H9 (cell line): ENCODE data around the gene AFMID. TPM values are rescaled to one million over a fixed set of nuclear protein-coding genes. Genes with fewer than 3 reads are reported as not detected.

Experiments
- DNase-seq: peaks from one replicate; pipeline ENCODE4 v3.0.0-alpha.2; 2017
- H2AFZ ChIP-seq: one replicate; pipeline ENCODE4 v1.6.1; 2013; ENCODE audit warnings: mild to moderate bottlenecking, low read length, control low read depth, moderate library complexity
- H2AK5ac ChIP-seq: 2 replicates; pipeline ENCODE4 v1.6.1; 2013; ENCODE audit warnings: low read length, control low read depth, mixed read lengths; ENCODE audit not compliant: insufficient read length
- H2BK120ac ChIP-seq: one replicate; pipeline ENCODE4 v1.6.1; 2013; ENCODE audit warnings: low read depth, mild to moderate bottlenecking, low read length, control low read depth, inconsistent platforms; ENCODE audit not compliant: poor library complexity, severe bottlenecking
- H2BK12ac ChIP-seq: 2 replicates; pipeline ENCODE4 v1.6.1; 2013; ENCODE audit warnings: low read length, control low read depth, mixed read lengths, low read depth; ENCODE audit not compliant: insufficient read length
- H2BK15ac ChIP-seq: 2 replicates; pipeline ENCODE4 v1.6.1; 2013; ENCODE audit warnings: low read depth, low read length, control low read depth
- H2BK20ac ChIP-seq: one replicate; pipeline ENCODE4 v1.6.1; 2013; ENCODE audit warnings: low read depth, mild to moderate bottlenecking, low read length, control low read depth, inconsistent platforms; ENCODE audit not compliant: poor library complexity, severe bottlenecking
- H2BK5ac ChIP-seq: 2 replicates; pipeline ENCODE4 v1.6.1; 2013; ENCODE audit warnings: low read length, control low read depth, mixed read lengths; ENCODE audit not compliant: insufficient read length
- H3K14ac ChIP-seq: 2 replicates; pipeline ENCODE4 v1.6.1; 2013; ENCODE audit warnings: low read length, control low read depth; ENCODE audit not compliant: insufficient read depth
- H3K18ac ChIP-seq: 2 replicates; pipeline ENCODE4 v1.6.1; 2013; ENCODE audit warnings: low read depth, mild to moderate bottlenecking, mixed read lengths, low read length, control low read depth; ENCODE audit not compliant: insufficient read length
- H3K23ac ChIP-seq: 2 replicates; pipeline ENCODE4 v1.6.1; 2013; ENCODE audit warnings: low read length, control low read depth, mixed read lengths, low read depth; ENCODE audit not compliant: insufficient read length
- H3K23me2 ChIP-seq: 2 replicates; pipeline ENCODE4 v1.6.1; 2013; ENCODE audit warnings: low read depth, mild to moderate bottlenecking, mixed read lengths, low read length, control low read depth; ENCODE audit not compliant: insufficient read length, poor library complexity, severe bottlenecking
- H3K27ac ChIP-seq: 2 replicates; pipeline ENCODE4 v1.5.1; 2013; ENCODE audit warnings: low read length, control low read depth, mixed read lengths, low read depth; ENCODE audit not compliant: insufficient read length
- H3K27me3 ChIP-seq: 2 replicates; pipeline ENCODE4 v1.6.1; 2013; ENCODE audit warnings: low read length, control low read depth, inconsistent platforms; ENCODE audit not compliant: insufficient read depth
- H3K4ac ChIP-seq: 2 replicates; pipeline ENCODE4 v1.6.1; 2013; ENCODE audit warnings: low read depth, mild to moderate bottlenecking, control low read depth, inconsistent platforms, low read length, moderate library complexity
- H3K4me1 ChIP-seq: 2 replicates; pipeline ENCODE4 v1.6.1; 2013; ENCODE audit warnings: low read length, control low read depth, inconsistent platforms; ENCODE audit not compliant: insufficient read depth
- H3K4me2 ChIP-seq: 2 replicates; pipeline ENCODE4 v1.6.1; 2013; ENCODE audit warnings: low read length, control low read depth, mixed read lengths; ENCODE audit not compliant: insufficient read length, insufficient read depth
- H3K56ac ChIP-seq: 2 replicates; pipeline ENCODE4 v1.6.1; 2013; ENCODE audit warnings: low read depth, mild to moderate bottlenecking, mixed read lengths, low read length, control low read depth; ENCODE audit not compliant: insufficient read length
- H3K79me1 ChIP-seq: 2 replicates; pipeline ENCODE4 v1.6.1; 2013; ENCODE audit warnings: low read depth, mild to moderate bottlenecking, moderate library complexity, low read length, control low read depth, inconsistent platforms; ENCODE audit not compliant: insufficient read depth, poor library complexity, severe bottlenecking
- H3K79me2 ChIP-seq: 2 replicates; pipeline ENCODE4 v1.6.1; 2013; ENCODE audit warnings: low read length, control low read depth, inconsistent platforms; ENCODE audit not compliant: insufficient read depth
- H3K9ac ChIP-seq: 2 replicates; pipeline ENCODE4 v1.6.1; 2013; ENCODE audit warnings: low read length, control low read depth, mixed read lengths; ENCODE audit not compliant: insufficient read length; ENCODE audit errors: extremely low read depth
- H3K9me3 ChIP-seq: one replicate; pipeline ENCODE4 v1.6.1; 2013; ENCODE audit warnings: low read depth, low read length, inconsistent platforms; ENCODE audit not compliant: control insufficient read depth
- H3T11ph ChIP-seq: one replicate; pipeline ENCODE4 v1.6.1; 2013; ENCODE audit warnings: mild to moderate bottlenecking, low read length, control low read depth, inconsistent platforms
- H4K20me1 ChIP-seq: one replicate; pipeline ENCODE4 v1.6.1; 2013; ENCODE audit not compliant: control insufficient read depth, insufficient read length, insufficient read depth
- H4K5ac ChIP-seq: 2 replicates; pipeline ENCODE4 v1.6.1; 2013; ENCODE audit warnings: low read depth, mild to moderate bottlenecking, mixed read lengths, low read length, control low read depth; ENCODE audit not compliant: insufficient read length
- H4K8ac ChIP-seq: replicated peaks from 2 replicates; pipeline ENCODE4 v1.6.1; 2013; ENCODE audit warnings: low read length, control low read depth, mixed read lengths, low read depth; ENCODE audit not compliant: insufficient read length
- H4K91ac ChIP-seq: 2 replicates; pipeline ENCODE4 v1.6.1; 2013; ENCODE audit warnings: low read depth, mild to moderate bottlenecking, moderate library complexity, mixed read lengths, low read length, control low read depth; ENCODE audit not compliant: insufficient read length
- H3K27ac Mint-ChIP-seq, 3 experiments: 2 replicates in 2 of 3; 3 replicates in 1 of 3; pipeline ENCODE4 v1.8.0; 2020 to 2021; ENCODE audit warnings: mixed read lengths in 3 of 3, mild to moderate bottlenecking in 1 of 3, moderate library complexity in 1 of 3
- H3K27me3 Mint-ChIP-seq: 2 replicates; pipeline ENCODE4 v1.8.0; 2021; ENCODE audit warnings: low read depth, mild to moderate bottlenecking, moderate library complexity, mixed read lengths
- H3K36me3 Mint-ChIP-seq, 3 experiments: 2 replicates in 2 of 3; 3 replicates in 1 of 3; pipeline ENCODE4 v1.8.0; 2020 to 2021; ENCODE audit warnings: low read depth in 3 of 3, mixed read lengths in 3 of 3; ENCODE audit not compliant: insufficient read depth in 1 of 3
- H3K4me1 Mint-ChIP-seq, 2 experiments: 2 replicates each; pipeline ENCODE4 v1.8.0; 2020; ENCODE audit warnings: mixed read lengths in 2 of 2
- H3K4me3 Mint-ChIP-seq, 2 experiments: 2 replicates in 1 of 2; 3 replicates in 1 of 2; pipeline ENCODE4 v1.8.0; 2020 to 2021; ENCODE audit warnings: mild to moderate bottlenecking in 2 of 2, mixed read lengths in 2 of 2, moderate library complexity in 1 of 2
- H3K9me3 Mint-ChIP-seq, 2 experiments: 2 replicates in 1 of 2; 3 replicates in 1 of 2; pipeline ENCODE4 v1.8.0; 2020; ENCODE audit warnings: mild to moderate bottlenecking in 2 of 2, mixed read lengths in 2 of 2, moderate library complexity in 1 of 2
- CTCF ChIP-seq: fragments of 200-600 bp; sonication (generic); conservative IDR thresholded peaks from 3 replicates; pipeline ENCODE4 v1.8.0; 2021; ENCODE audit warnings: antibody characterized with exemption, mild to moderate bottlenecking
- WGBS: extraction: QIAGEN DNeasy Blood & Tissue Kit; methylation state at CpG from one replicate; pipeline ENCODE4 v1.1.7; 2013; ENCODE audit warnings: missing lambda C conversion rate, low lambda C conversion rate, mixed read lengths; ENCODE audit not compliant: insufficient read length; ENCODE audit errors: extremely low coverage; 5-methylcytosine and 5-hydroxymethylcytosine counted together
- total RNA-seq: library from RNA; stranded (reverse); gene quantifications from 2 replicates; pipeline ENCODE4 v1.2.1, GENCODE V29; 2021

AFMID gene
- total RNA-seq, 1 experiment from 2014 or later, result 64.1 TPM

GRCh38 chr17:78230252-78230962, 43.2 kb downstream of the AFMID start:
- no peak overlapping the region for H4K5ac ChIP-seq
- WGBS, result no CpG with 5 or more reads among the region's 13 CpGs

More at GRCh38 chr17:78230252-78230962, 43.2 kb downstream of the AFMID start:
- H3K79me1 ChIP-seq, result no peaks in the 10 kb centered on the region
- H3K9me3 ChIP-seq, result no peaks in the 10 kb centered on the region
- no peaks in the 10 kb centered on the region for H3K4me1 ChIP-seq
- peaks cover 0 to 15% of the 10 kb centered on the region in 2 experiments; a peak in 2 of 4 replicates for H3K4me1 Mint-ChIP-seq
- H3K56ac ChIP-seq, result no peak overlapping the region
- H3K27me3 Mint-ChIP-seq, result peaks cover 51% of the 10 kb centered on the region
- H3K79me2 ChIP-seq, result no peaks in the 10 kb centered on the region
- no peak overlapping the region for H3K4ac ChIP-seq
- no peak overlapping the region for H3K18ac ChIP-seq
- H3K9ac ChIP-seq, result no peak overlapping the region
- no peak overlapping the region for H4K8ac ChIP-seq
- H3K36me3 Mint-ChIP-seq, result no peaks in the 10 kb centered on the region
- no peaks in the 10 kb centered on the region; a peak in 1 of 5 replicates for H3K9me3 Mint-ChIP-seq
- H2BK12ac ChIP-seq, result no peak overlapping the region
- H3K4me2 ChIP-seq, result no peak overlapping the region
- H3K27ac ChIP-seq, result no peak overlapping the region
- H2BK20ac ChIP-seq, result no peak overlapping the region
- no peak overlapping the region for H3K27ac Mint-ChIP-seq
- no peak overlapping the region for H2BK120ac ChIP-seq
- no peak overlapping the region for H2AFZ ChIP-seq
- peaks cover 6% of the 10 kb centered on the region; the same call in 1 of the 2 replicates for H3K27me3 ChIP-seq
- TF ChIP-seq CTCF, result no peak
- no peak overlapping the region for H3T11ph ChIP-seq
- no peak overlapping the region for H4K91ac ChIP-seq
- no peaks in the 10 kb centered on the region for H3K23me2 ChIP-seq
- no peak overlapping the region for H2AK5ac ChIP-seq
- DNase-seq, result no peak
- H3K14ac ChIP-seq, result no peak overlapping the region
- no peak overlapping the region for H3K23ac ChIP-seq
- peak overlapping the region; percentile 15 to 62; a peak in 3 of 5 replicates for H3K4me3 Mint-ChIP-seq
- H2BK5ac ChIP-seq, result no peak overlapping the region
- H2BK15ac ChIP-seq, result no peak overlapping the region; the same call in 1 of the 2 replicates
- no peaks in the 10 kb centered on the region for H4K20me1 ChIP-seq
